Measurements from ENCODE around the gene AGPAT1. TPM values are rescaled to one million over a fixed set of nuclear protein-coding genes. Genes with fewer than 3 reads are reported as not detected.

AGPAT1 gene
- total and polyA plus RNA-seq, 2 of the 13 experiments (the other 11 are each of a cell fraction or from before 2014, with no cell fraction given): 51.3 to 139 TPM

GRCh38 chr6:32166411-32167061 lies 9.3 kb downstream of the AGPAT1 start:
- CTCF ChIA-PET (ENCODE audit: low intra/inter-chr PET ratio, low total read pairs): interaction anchor here (0.9 kb wide), 1 partner anchor 47 kb away, joined by 3 read pairs; no protein-coding TSS in a partner anchor
- H3K9me3 ChIP-seq (ENCODE audit: low read length): no peaks in the 10 kb centered on the region
- in situ Hi-C loops (cut with HindIII; ENCODE audit: extremely low pct_ligation_motif_present, low pct_unique_long_range_greater_than_20kb): no loop called here

More at GRCh38 chr6:32166411-32167061, 9.3 kb downstream of the AGPAT1 start:
- TF ChIP-seq JUND (CRISPR knock-in tag; IDR thresholded peaks at IDR 0.05) (no peak), SOX6 (IDR thresholded peaks at IDR 0.05) (no peak), SOX6 (CRISPR knock-in tag; IDR thresholded peaks at IDR 0.05) (no peak), AGO2 (optimal IDR thresholded peaks at IDR 0.05; ENCODE audit: low read depth, low read length) (peak; percentile 87), RBFOX2 (IDR thresholded peaks at IDR 0.05; ENCODE audit: low read depth, low read length) (peak; percentile 77), POLR2A (IDR thresholded peaks at IDR 0.05; ENCODE audit: insufficient read depth in 1 of 2, low read depth in 2 of 2, low read length in 2 of 2) (0 out of 4 replicates have a peak, but pooled peaks of 1 of the 2 experiments have one; percentile 38), STAG1 (CRISPR knock-in tag; IDR thresholded peaks at IDR 0.05) (peak; percentile 19; the same call in 1 of the 2 replicates), RBM22 (optimal IDR thresholded peaks at IDR 0.05; ENCODE audit: low read length) (peak; percentile 68), MXD1 (CRISPR knock-in tag; IDR thresholded peaks at IDR 0.05) (0 out of 2 replicates have a peak, but pooled peaks have one; percentile 41)
- TF ChIP-seq, protein P1, sequence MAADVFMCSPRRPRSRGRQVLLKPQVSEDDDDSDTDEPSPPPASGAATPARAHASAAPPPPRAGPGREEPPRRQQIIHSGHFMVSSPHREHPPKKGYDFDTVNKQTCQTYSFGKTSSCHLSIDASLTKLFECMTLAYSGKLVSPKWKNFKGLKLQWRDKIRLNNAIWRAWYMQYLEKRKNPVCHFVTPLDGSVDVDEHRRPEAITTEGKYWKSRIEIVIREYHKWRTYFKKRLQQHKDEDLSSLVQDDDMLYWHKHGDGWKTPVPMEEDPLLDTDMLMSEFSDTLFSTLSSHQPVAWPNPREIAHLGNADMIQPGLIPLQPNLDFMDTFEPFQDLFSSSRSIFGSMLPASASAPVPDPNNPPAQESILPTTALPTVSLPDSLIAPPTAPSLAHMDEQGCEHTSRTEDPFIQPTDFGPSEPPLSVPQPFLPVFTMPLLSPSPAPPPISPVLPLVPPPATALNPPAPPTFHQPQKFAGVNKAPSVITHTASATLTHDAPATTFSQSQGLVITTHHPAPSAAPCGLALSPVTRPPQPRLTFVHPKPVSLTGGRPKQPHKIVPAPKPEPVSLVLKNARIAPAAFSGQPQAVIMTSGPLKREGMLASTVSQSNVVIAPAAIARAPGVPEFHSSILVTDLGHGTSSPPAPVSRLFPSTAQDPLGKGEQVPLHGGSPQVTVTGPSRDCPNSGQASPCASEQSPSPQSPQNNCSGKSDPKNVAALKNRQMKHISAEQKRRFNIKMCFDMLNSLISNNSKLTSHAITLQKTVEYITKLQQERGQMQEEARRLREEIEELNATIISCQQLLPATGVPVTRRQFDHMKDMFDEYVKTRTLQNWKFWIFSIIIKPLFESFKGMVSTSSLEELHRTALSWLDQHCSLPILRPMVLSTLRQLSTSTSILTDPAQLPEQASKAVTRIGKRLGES (CRISPR knock-in tag; IDR thresholded peaks at IDR 0.05; ENCODE audit: borderline replicate concordance): no peak
- TF ChIP-seq, protein P2, sequence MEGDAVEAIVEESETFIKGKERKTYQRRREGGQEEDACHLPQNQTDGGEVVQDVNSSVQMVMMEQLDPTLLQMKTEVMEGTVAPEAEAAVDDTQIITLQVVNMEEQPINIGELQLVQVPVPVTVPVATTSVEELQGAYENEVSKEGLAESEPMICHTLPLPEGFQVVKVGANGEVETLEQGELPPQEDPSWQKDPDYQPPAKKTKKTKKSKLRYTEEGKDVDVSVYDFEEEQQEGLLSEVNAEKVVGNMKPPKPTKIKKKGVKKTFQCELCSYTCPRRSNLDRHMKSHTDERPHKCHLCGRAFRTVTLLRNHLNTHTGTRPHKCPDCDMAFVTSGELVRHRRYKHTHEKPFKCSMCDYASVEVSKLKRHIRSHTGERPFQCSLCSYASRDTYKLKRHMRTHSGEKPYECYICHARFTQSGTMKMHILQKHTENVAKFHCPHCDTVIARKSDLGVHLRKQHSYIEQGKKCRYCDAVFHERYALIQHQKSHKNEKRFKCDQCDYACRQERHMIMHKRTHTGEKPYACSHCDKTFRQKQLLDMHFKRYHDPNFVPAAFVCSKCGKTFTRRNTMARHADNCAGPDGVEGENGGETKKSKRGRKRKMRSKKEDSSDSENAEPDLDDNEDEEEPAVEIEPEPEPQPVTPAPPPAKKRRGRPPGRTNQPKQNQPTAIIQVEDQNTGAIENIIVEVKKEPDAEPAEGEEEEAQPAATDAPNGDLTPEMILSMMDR (CRISPR knock-in tag; IDR thresholded peaks at IDR 0.05): peak; percentile 41
- DNase-seq (ENCODE audit: low spot score) (no peak), FAIRE-seq (no peak), ATAC-seq (no peak; the same call in 2 of the 3 replicates)
- intact Hi-C loops (cut with micrococcal nuclease; ENCODE audit: unreplicated experiment): no loop called here
- Histone ChIP-seq H3K4me1 (ENCODE audit: insufficient read depth, low read length) (no peaks in the 10 kb centered on the region), H2AFZ (ENCODE audit: low read length) (no peak overlapping the region), H3K27ac (ENCODE audit: extremely low read length, insufficient read depth, low read length) (no peak overlapping the region), H3K27me3 (ENCODE audit: control insufficient read depth in 1 of 2, insufficient read depth in 2 of 2, low read length in 2 of 2) (no peaks in the 10 kb centered on the region), H3K79me2 (ENCODE audit: insufficient read depth, low read length) (no peaks in the 10 kb centered on the region), H4K20me1 (ENCODE audit: insufficient read depth, low read length) (no peaks in the 10 kb centered on the region), H3K9ac (ENCODE audit: insufficient read depth, low read depth, low read length) (no peak overlapping the region), H3K4me2 (ENCODE audit: low read depth, low read length) (no peak overlapping the region), H3K36me3 (replicated peaks in 1 of 2; ENCODE audit: control insufficient read depth in 1 of 2, insufficient read depth in 2 of 2, low read length in 2 of 2) (peaks cover 20 to 60% of the 10 kb centered on the region in 2 experiments), H3K4me3 (replicated peaks in 1 of 3; ENCODE audit: insufficient read depth in 1 of 3, low read depth in 2 of 3, low read length in 3 of 3) (no peak overlapping the region)
- POLR2A ChIA-PET: interaction anchor here (1.0 kb wide), 1 partner anchor 29 kb away, joined by 3 read pairs; no protein-coding TSS in a partner anchor
- no TSS peak for BruUV-seq (replicated peaks)
- WGBS (ENCODE audit: low lambda C conversion rate): 97% methylated on average over 29 of the region's 30 CpGs
